Activated CD8-positive, alpha-beta T cell treated with anti-CD3 and anti-CD28 coated beads for 36 hours (primary cell): Measurements from ENCODE around the gene DIAPH2. TPM values are rescaled to one million over a fixed set of nuclear protein-coding genes. Genes with fewer than 3 reads are reported as not detected.

ENCODE experiments used
- ATAC-seq: fragments of 200-7000 bp; cut with Tn5 transposase; one replicate; pipeline ENCODE4 v1.10.0; 2021; ENCODE audit warnings: mild to moderate bottlenecking, moderate library complexity
- CTCF ChIA-PET: fragments of 350-600 bp; sonication (Branson Sonifier 250); formaldehyde crosslinking; loops from one replicate; lab custom pipeline; 2021; ENCODE audit warnings: antibody characterized with exemption; lab: Charles Lee
- POLR2A ChIA-PET: fragments of 350-600 bp; sonication (Branson Sonifier 250); formaldehyde crosslinking; loops from one replicate; lab custom pipeline; 2021; ENCODE audit warnings: antibody characterized with exemption; lab: Charles Lee
- DNase-seq: peaks from one replicate; pipeline ENCODE4 v3.0.0-alpha.2; 2020
- H3K27ac Mint-ChIP-seq: one replicate; pipeline ENCODE4 v1.8.0; 2021; ENCODE audit warnings: mild to moderate bottlenecking, mixed read lengths
- H3K27me3 Mint-ChIP-seq: one replicate; pipeline ENCODE4 v1.8.0; 2021; ENCODE audit warnings: mixed read lengths
- H3K36me3 Mint-ChIP-seq: one replicate; pipeline ENCODE4 v1.8.0; 2021; ENCODE audit warnings: low read depth, mixed read lengths
- H3K4me1 Mint-ChIP-seq: one replicate; pipeline ENCODE4 v1.8.0; 2021; ENCODE audit warnings: low read depth, mixed read lengths
- H3K4me3 Mint-ChIP-seq: one replicate; pipeline ENCODE4 v1.8.0; 2021; ENCODE audit warnings: mild to moderate bottlenecking, moderate library complexity, mixed read lengths
- H3K9me3 Mint-ChIP-seq: one replicate; pipeline ENCODE4 v1.8.0; 2021; ENCODE audit warnings: mixed read lengths
- intact Hi-C: fragments of 100-400 bp; cut with micrococcal nuclease; formaldehyde crosslinking; loops from one replicate; pipeline ENCODE4 v1.10.0; 2022
- total RNA-seq, 2 experiments: library from RNA; stranded (reverse); gene quantifications; one replicate each; pipeline ENCODE4 v1.2.3, GENCODE V29; 2021
- TF ChIP-seq, protein P1 (sequence below): fragments of 200-600 bp; IDR thresholded peaks from one replicate; pipeline ENCODE4 v1.8.0; 2022; ENCODE audit warnings: antibody characterized with exemption, mild to moderate bottlenecking

The DIAPH2 gene
- total RNA-seq, 2 experiments from 2014 or later = 8.1 to 8.5 TPM

DNA sequence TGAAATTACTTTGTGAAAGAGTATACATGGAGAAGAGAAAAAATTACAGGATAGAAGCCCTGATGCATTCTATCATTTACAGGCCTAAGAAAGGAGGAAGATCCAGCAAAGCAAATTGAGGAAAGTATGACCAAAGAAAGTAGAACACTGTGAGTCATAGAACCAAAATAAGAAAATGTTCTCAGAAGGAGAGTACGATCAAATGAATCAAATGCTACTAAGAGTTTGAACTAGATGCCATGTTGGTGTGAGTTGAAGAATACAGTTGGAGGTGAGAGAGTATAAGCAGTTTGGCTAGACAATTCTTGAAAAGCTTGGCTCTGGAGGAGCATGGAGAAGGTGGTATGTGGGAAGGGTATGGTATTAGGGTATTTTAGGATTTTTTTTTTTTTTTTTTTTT, 360.8 kb downstream of the DIAPH2 start:
- H3K27me3 Mint-ChIP-seq = no peaks in the 10 kb centered on the region
- DNase-seq (no peak), ATAC-seq (no peak)
- ChIA-PET CTCF (no interaction called here), POLR2A (no interaction called here)
- TF ChIP-seq, protein P1, sequence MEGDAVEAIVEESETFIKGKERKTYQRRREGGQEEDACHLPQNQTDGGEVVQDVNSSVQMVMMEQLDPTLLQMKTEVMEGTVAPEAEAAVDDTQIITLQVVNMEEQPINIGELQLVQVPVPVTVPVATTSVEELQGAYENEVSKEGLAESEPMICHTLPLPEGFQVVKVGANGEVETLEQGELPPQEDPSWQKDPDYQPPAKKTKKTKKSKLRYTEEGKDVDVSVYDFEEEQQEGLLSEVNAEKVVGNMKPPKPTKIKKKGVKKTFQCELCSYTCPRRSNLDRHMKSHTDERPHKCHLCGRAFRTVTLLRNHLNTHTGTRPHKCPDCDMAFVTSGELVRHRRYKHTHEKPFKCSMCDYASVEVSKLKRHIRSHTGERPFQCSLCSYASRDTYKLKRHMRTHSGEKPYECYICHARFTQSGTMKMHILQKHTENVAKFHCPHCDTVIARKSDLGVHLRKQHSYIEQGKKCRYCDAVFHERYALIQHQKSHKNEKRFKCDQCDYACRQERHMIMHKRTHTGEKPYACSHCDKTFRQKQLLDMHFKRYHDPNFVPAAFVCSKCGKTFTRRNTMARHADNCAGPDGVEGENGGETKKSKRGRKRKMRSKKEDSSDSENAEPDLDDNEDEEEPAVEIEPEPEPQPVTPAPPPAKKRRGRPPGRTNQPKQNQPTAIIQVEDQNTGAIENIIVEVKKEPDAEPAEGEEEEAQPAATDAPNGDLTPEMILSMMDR = no peak
- H3K4me1 Mint-ChIP-seq = no peaks in the 10 kb centered on the region
- H3K9me3 Mint-ChIP-seq = no peaks in the 10 kb centered on the region
- intact Hi-C loops = no loop called here
- no peaks in the 10 kb centered on the region for H3K36me3 Mint-ChIP-seq
- no peak overlapping the region for H3K27ac Mint-ChIP-seq
- H3K4me3 Mint-ChIP-seq = no peak overlapping the region

DNA sequence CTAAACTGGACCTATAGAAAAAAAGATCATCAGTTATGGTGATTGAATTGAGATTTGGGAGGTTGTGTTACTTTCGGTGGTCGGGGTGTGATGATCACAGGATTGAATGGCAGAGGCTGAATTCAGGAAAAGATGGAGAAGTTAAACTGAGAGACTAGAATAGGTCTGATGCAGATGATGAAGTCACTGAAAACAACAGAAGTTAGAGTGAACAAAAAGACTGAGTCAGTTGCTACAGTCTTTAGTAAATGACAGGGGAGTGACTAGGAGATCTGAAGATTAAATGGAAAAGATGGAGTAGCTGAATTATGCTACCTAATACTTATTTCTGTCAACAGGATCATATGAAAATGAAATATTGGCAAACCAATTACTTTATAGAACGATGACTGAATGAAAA, 362.2 kb downstream of the DIAPH2 start:
- intact Hi-C loops = no loop called here
- Mint-ChIP-seq H3K27me3 (no peaks in the 10 kb centered on the region), H3K4me1 (no peaks in the 10 kb centered on the region), H3K9me3 (no peaks in the 10 kb centered on the region), H3K36me3 (no peaks in the 10 kb centered on the region), H3K4me3 (no peak overlapping the region), H3K27ac (no peak overlapping the region)
- ATAC-seq = no peak
- POLR2A ChIA-PET = no interaction called here
- CTCF ChIA-PET = no interaction called here
- TF ChIP-seq, protein P1 = no peak
- DNase-seq = no peak

DNA sequence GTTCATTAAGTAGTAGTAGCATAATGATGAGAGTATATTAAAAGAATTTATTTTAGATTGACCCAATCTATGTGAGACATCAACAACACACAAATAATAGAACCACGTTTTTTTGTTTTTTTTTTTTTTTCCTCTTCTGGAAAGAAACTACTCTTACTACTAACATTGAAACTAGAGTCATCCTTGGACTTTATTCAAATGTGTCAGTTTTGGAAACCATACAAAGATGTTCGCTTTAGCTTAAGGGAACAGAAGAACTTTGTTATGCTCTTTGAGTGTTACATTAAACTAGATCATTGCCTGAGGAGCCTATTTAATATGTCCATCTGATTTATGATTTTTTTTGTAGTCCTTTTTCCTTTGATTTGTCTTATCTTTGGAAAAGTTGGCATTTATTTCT, 365.8 kb downstream of the DIAPH2 start:
- POLR2A ChIA-PET = no interaction called here
- no peak for DNase-seq
- CTCF ChIA-PET = no interaction called here
- no peak overlapping the region for H3K27ac Mint-ChIP-seq
- no peaks in the 10 kb centered on the region for H3K4me1 Mint-ChIP-seq
- TF ChIP-seq, protein P1 = no peak
- intact Hi-C loops = no loop called here
- no peaks in the 10 kb centered on the region for H3K27me3 Mint-ChIP-seq
- ATAC-seq = no peak
- H3K36me3 Mint-ChIP-seq = no peaks in the 10 kb centered on the region
- no peak overlapping the region for H3K4me3 Mint-ChIP-seq
- H3K9me3 Mint-ChIP-seq = no peaks in the 10 kb centered on the region

DNA sequence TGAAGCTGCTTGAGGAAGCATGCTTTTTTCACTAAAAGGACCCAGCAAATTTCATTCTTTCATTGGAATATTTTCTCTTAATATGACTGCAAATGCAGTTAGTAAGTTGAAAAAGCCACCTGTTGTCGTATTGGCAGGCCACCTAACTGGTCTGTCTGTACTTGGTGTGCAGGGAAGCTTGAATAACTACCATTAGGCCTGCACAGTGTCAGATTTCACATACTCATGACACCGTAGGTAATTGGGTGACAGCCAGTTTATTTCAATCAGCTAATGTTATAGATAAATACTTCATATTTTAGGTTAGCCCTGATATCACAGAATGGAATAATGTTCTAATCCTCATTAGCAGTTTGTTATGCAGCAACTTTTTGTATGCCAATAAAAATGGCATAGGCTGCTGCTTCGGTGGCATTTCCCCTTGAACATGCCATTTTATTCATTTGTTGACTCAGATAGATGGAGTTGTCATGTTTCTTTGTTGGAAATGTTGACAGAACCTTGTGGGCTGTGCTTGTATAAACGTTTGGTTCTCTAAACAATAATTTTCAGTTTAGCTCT, 372.8 kb downstream of the DIAPH2 start:
- no peaks in the 10 kb centered on the region for H3K4me1 Mint-ChIP-seq
- no peaks in the 10 kb centered on the region for H3K9me3 Mint-ChIP-seq
- intact Hi-C loops = no loop called here
- ChIA-PET CTCF (no interaction called here), POLR2A (no interaction called here)
- H3K4me3 Mint-ChIP-seq = no peak overlapping the region
- H3K27me3 Mint-ChIP-seq = no peaks in the 10 kb centered on the region
- DNase-seq (no peak), ATAC-seq (no peak)
- TF ChIP-seq, protein P1 = no peak
- H3K27ac Mint-ChIP-seq = no peak overlapping the region
- H3K36me3 Mint-ChIP-seq = peaks cover 2% of the 10 kb centered on the region

DNA sequence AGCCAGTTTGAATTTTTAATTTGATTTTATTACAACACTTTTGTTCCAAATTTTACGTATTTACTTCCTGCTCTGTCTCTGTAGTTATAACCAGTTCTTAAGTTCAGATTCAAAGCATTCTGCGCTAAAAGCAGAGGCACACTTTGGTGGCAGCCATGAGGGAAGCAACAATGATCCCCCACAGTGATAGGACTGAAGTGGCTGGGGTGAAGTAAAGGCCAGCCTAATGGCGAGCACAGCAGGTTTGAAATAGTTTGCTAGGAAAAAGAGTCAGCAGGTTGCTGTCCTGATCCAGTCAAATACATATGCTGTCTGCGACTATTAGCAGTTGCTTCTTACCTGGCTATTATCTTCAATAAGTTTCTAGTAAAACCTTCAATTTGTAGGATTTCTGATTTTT, 375.4 kb downstream of the DIAPH2 start:
- Mint-ChIP-seq H3K4me3 (no peak overlapping the region), H3K27ac (no peak overlapping the region), H3K36me3 (peaks cover 2% of the 10 kb centered on the region), H3K9me3 (no peaks in the 10 kb centered on the region), H3K4me1 (no peaks in the 10 kb centered on the region), H3K27me3 (no peaks in the 10 kb centered on the region)
- ChIA-PET CTCF (no interaction called here), POLR2A (no interaction called here)
- intact Hi-C loops = no loop called here
- DNase-seq = no peak
- TF ChIP-seq, protein P1 = no peak
- ATAC-seq = no peak
